Measurements from ENCODE around the gene ARHGAP24. TPM values are rescaled to one million over a fixed set of nuclear protein-coding genes. Genes with fewer than 3 reads are reported as not detected.

Gene ARHGAP24
- total and polyA plus RNA-seq, 10 of the 15 experiments (the other 5 are each of a cell fraction or from before 2014, with no cell fraction given), result 0.10 to 4.2 (median 0.52) TPM

DNA sequence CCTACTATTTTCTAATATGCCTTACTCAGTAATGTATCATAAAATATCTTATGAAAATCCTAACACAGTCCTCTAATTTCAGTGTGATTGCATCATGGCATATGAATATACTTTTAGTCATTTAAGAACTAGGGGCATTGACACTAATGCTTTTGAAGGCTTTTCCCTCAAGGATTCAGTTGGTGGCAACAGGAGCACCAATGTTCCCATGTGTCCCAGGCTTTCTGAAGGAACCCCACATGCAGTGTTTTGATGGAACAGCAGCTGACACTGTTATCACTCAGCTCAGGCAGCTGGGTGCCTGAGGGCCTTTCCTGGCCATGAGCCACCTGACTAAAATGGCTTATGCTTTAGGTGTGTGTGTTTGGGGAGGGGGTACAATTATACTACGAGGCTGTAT, 348.3 kb downstream of the ARHGAP24 start:
- Histone ChIP-seq H3K4me3 (no peak overlapping the region), H3K4me1 (ENCODE audit: control insufficient read depth, insufficient read depth, low read length) (no peaks in the 10 kb centered on the region), H3K9me3 (replicated peaks; ENCODE audit: control insufficient read depth, insufficient read depth, low read length) (no peaks in the 10 kb centered on the region), H3K27me3 (replicated peaks in 1 of 2; ENCODE audit: control insufficient read depth in 2 of 2, insufficient read depth in 2 of 2, low read length in 1 of 2) (no peaks in the 10 kb centered on the region), H3K9ac (ENCODE audit: control insufficient read depth, insufficient read depth, low read length) (no peak overlapping the region), H3K4me2 (ENCODE audit: control insufficient read depth, insufficient read depth) (no peak overlapping the region), H4K20me1 (ENCODE audit: control insufficient read depth, insufficient read depth) (no peaks in the 10 kb centered on the region), H3K36me3 (ENCODE audit: control insufficient read depth in 2 of 2, insufficient read depth in 2 of 2, low read length in 1 of 2) (no peaks in the 10 kb centered on the region), H3K79me2 (ENCODE audit: control insufficient read depth, insufficient read depth, low read length) (no peaks in the 10 kb centered on the region), H3K27ac (ENCODE audit: control insufficient read depth, insufficient read depth) (no peak overlapping the region), H2AFZ (ENCODE audit: control insufficient read depth, low read depth, low read length) (no peak overlapping the region)
- ChIA-PET POLR2A (interaction anchor here (0.6 kb wide), 2 partner anchors 23 to 46 kb away, joined by 3 to 5 read pairs; no protein-coding TSS in a partner anchor), SMC1A (ENCODE audit: uncharacterized antibody, unreplicated experiment) (no interaction called here), RAD21 (ENCODE audit: unreplicated experiment) (no interaction called here), CTCF (no interaction called here)
- no TSS peak for BruUV-seq (replicated peaks)
- DNase-seq (ENCODE audit: low read depth, low spot score) (no peak), ATAC-seq (no peak), FAIRE-seq (no peak)
- in situ Hi-C loops (cut with MboI), result no loop called here
- intact Hi-C loops (cut with micrococcal nuclease; ENCODE audit: unreplicated experiment), result no loop called here
- 0% methylated on average over 1 of the region's 1 CpG for WGBS (ENCODE audit: insufficient coverage, insufficient replicate concordance, low lambda C conversion rate, missing lambda C conversion rate)
- TF ChIP-seq EZH2 (IDR thresholded peaks at IDR 0.05; ENCODE audit: borderline replicate concordance, control insufficient read depth, low read depth, low read length) (no peak), ATF7 (IDR thresholded peaks at IDR 0.05; ENCODE audit: low read depth) (no peak), DPF2 (IDR thresholded peaks at IDR 0.05) (no peak), KDM1A (IDR thresholded peaks at IDR 0.05; ENCODE audit: borderline replicate concordance) (no peak), NFIC (IDR thresholded peaks at IDR 0.05; ENCODE audit: low read depth, low read length) (no peak), SMC3 (IDR thresholded peaks at IDR 0.05; ENCODE audit: borderline replicate concordance, low read length) (no peak), HDGF (IDR thresholded peaks at IDR 0.05) (no peak), YY1 (IDR thresholded peaks at IDR 0.05; ENCODE audit: low read depth, low read length) (no peak), FOS (IDR thresholded peaks at IDR 0.05; ENCODE audit: borderline replicate concordance, extremely low read depth, insufficient read length) (no peak)
- TF ChIP-seq, protein P1, sequence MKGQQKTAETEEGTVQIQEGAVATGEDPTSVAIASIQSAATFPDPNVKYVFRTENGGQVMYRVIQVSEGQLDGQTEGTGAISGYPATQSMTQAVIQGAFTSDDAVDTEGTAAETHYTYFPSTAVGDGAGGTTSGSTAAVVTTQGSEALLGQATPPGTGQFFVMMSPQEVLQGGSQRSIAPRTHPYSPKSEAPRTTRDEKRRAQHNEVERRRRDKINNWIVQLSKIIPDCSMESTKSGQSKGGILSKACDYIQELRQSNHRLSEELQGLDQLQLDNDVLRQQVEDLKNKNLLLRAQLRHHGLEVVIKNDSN (IDR thresholded peaks at IDR 0.05; ENCODE audit: borderline replicate concordance, extremely low read length, insufficient read depth, low read depth, low read length), result no peak
- TF ChIP-seq, protein P2, sequence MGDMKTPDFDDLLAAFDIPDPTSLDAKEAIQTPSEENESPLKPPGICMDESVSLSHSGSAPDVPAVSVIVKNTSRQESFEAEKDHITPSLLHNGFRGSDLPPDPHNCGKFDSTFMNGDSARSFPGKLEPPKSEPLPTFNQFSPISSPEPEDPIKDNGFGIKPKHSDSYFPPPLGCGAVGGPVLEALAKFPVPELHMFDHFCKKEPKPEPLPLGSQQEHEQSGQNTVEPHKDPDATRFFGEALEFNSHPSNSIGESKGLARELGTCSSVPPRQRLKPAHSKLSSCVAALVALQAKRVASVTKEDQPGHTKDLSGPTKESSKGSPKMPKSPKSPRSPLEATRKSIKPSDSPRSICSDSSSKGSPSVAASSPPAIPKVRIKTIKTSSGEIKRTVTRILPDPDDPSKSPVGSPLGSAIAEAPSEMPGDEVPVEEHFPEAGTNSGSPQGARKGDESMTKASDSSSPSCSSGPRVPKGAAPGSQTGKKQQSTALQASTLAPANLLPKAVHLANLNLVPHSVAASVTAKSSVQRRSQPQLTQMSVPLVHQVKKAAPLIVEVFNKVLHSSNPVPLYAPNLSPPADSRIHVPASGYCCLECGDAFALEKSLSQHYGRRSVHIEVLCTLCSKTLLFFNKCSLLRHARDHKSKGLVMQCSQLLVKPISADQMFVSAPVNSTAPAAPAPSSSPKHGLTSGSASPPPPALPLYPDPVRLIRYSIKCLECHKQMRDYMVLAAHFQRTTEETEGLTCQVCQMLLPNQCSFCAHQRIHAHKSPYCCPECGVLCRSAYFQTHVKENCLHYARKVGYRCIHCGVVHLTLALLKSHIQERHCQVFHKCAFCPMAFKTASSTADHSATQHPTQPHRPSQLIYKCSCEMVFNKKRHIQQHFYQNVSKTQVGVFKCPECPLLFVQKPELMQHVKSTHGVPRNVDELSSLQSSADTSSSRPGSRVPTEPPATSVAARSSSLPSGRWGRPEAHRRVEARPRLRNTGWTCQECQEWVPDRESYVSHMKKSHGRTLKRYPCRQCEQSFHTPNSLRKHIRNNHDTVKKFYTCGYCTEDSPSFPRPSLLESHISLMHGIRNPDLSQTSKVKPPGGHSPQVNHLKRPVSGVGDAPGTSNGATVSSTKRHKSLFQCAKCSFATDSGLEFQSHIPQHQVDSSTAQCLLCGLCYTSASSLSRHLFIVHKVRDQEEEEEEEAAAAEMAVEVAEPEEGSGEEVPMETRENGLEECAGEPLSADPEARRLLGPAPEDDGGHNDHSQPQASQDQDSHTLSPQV (IDR thresholded peaks at IDR 0.05), result no peak
- TF ChIP-seq, protein P3, sequence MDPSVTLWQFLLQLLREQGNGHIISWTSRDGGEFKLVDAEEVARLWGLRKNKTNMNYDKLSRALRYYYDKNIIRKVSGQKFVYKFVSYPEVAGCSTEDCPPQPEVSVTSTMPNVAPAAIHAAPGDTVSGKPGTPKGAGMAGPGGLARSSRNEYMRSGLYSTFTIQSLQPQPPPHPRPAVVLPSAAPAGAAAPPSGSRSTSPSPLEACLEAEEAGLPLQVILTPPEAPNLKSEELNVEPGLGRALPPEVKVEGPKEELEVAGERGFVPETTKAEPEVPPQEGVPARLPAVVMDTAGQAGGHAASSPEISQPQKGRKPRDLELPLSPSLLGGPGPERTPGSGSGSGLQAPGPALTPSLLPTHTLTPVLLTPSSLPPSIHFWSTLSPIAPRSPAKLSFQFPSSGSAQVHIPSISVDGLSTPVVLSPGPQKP (IDR thresholded peaks at IDR 0.05; ENCODE audit: low read depth, low read length), result no peak
- TF ChIP-seq, protein P4, sequence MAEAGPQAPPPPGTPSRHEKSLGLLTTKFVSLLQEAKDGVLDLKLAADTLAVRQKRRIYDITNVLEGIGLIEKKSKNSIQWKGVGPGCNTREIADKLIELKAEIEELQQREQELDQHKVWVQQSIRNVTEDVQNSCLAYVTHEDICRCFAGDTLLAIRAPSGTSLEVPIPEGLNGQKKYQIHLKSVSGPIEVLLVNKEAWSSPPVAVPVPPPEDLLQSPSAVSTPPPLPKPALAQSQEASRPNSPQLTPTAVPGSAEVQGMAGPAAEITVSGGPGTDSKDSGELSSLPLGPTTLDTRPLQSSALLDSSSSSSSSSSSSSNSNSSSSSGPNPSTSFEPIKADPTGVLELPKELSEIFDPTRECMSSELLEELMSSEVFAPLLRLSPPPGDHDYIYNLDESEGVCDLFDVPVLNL (IDR thresholded peaks at IDR 0.05; ENCODE audit: low read depth, low read length), result no peak
